Measurements from ENCODE around the gene TEAD4. TPM values are rescaled to one million over a fixed set of nuclear protein-coding genes. Genes with fewer than 3 reads are reported as not detected.

The TEAD4 gene
- total RNA-seq, 1 donor from 2014 or later, result 10.8 TPM

DNA sequence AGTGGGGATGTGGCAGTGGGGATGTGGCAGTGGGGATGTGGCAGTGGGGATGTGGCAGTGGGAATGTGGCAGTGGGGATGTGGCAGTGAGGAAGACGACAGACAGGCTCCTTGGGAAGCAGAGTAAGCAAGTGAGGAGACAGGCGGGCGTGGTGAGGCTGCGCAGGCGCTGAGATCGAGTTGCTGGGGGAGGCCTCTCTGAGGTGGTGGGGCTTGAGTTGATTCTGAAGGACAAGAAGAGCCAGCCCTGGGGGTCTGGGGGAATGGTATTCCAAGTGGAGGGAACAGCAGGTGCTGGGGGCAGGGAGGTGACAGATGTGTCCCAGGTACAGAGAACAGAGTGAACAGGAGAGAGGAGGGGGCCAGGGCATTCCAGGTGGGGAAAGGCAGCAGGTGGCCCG is 84.2 kb downstream of the TEAD4 start:
- H3K4me3 Mint-ChIP-seq, result no peak overlapping the region
- no peak overlapping the region for H3K27ac Mint-ChIP-seq
- H3K9me3 Mint-ChIP-seq, result no peaks in the 10 kb centered on the region
- peaks cover 6% of the 10 kb centered on the region for H3K27me3 Mint-ChIP-seq
- no peak for DNase-seq (ENCODE audit: extremely low spot score, unreplicated experiment)
- H3K36me3 Mint-ChIP-seq, result peaks cover 3% of the 10 kb centered on the region
- H3K4me1 Mint-ChIP-seq (ENCODE audit: unreplicated experiment), result no peaks in the 10 kb centered on the region
- TF ChIP-seq, protein P1, sequence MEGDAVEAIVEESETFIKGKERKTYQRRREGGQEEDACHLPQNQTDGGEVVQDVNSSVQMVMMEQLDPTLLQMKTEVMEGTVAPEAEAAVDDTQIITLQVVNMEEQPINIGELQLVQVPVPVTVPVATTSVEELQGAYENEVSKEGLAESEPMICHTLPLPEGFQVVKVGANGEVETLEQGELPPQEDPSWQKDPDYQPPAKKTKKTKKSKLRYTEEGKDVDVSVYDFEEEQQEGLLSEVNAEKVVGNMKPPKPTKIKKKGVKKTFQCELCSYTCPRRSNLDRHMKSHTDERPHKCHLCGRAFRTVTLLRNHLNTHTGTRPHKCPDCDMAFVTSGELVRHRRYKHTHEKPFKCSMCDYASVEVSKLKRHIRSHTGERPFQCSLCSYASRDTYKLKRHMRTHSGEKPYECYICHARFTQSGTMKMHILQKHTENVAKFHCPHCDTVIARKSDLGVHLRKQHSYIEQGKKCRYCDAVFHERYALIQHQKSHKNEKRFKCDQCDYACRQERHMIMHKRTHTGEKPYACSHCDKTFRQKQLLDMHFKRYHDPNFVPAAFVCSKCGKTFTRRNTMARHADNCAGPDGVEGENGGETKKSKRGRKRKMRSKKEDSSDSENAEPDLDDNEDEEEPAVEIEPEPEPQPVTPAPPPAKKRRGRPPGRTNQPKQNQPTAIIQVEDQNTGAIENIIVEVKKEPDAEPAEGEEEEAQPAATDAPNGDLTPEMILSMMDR (conservative IDR thresholded peaks at IDR 0.05), result no peak

DNA sequence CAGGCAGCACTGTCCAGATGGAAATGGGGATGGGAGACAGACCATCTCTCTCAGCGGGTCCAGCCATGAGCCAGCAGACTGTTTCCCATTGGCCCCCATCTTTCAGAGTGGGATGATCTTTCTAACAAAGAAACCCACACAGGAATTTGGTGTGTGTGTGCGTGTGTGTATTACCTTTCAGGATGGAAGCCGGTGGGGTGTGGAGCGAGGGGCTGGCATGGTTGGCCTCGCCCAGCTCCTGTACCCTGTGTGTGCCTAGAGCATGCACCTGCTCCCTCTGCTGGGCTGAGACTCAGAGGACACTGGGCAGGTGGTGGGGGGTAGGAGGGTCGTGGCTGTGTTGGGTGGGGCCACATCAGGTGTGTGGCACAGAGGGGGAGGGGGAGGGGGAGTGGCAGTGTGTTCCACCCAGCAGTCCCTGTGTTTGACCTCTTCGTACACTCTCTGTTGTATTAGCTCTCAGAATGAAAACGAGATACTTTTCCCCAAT is 85.0 kb downstream of the TEAD4 start:
- Mint-ChIP-seq H3K27me3 (peaks cover 8% of the 10 kb centered on the region), H3K36me3 (no peaks in the 10 kb centered on the region), H3K9me3 (no peaks in the 10 kb centered on the region)

DNA sequence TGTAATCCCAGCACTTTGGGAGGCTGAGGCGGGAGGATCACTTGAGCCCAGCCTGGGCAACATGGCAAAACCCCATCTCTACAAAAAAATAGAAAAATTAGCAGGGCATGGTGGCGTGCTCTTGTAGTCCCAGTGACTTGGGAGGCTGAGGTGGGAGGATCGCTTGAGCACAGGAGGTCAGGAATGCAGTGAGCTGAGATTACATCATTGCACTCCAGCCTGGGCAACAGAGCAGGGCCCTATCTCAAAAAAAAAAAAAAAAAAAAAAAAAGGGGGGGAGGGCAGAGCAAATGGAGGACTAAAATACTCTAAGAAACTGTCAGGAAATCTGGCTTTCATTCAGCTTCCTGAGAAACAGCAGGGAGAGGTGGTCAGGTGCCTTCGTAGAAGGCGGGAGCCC is 86.3 kb downstream of the TEAD4 start:
- no peaks in the 10 kb centered on the region for H3K9me3 Mint-ChIP-seq
- DNase-seq (ENCODE audit: extremely low spot score, unreplicated experiment), result no peak
- TF ChIP-seq, protein P1 (conservative IDR thresholded peaks at IDR 0.05), result no peak
- H3K27me3 Mint-ChIP-seq, result peaks cover 19% of the 10 kb centered on the region
- H3K4me3 Mint-ChIP-seq, result no peak overlapping the region
- no peaks in the 10 kb centered on the region for H3K4me1 Mint-ChIP-seq (ENCODE audit: unreplicated experiment)
- H3K36me3 Mint-ChIP-seq, result no peaks in the 10 kb centered on the region
- no peak overlapping the region for H3K27ac Mint-ChIP-seq

More for the DNA sequence above, 85.0 kb downstream of the TEAD4 start:
- H3K4me3 Mint-ChIP-seq, result no peak overlapping the region
- TF ChIP-seq, protein P1 (conservative IDR thresholded peaks at IDR 0.05), result no peak
- DNase-seq (ENCODE audit: extremely low spot score, unreplicated experiment), result no peak
- H3K27ac Mint-ChIP-seq, result no peak overlapping the region
- H3K4me1 Mint-ChIP-seq (ENCODE audit: unreplicated experiment), result no peaks in the 10 kb centered on the region

DNA sequence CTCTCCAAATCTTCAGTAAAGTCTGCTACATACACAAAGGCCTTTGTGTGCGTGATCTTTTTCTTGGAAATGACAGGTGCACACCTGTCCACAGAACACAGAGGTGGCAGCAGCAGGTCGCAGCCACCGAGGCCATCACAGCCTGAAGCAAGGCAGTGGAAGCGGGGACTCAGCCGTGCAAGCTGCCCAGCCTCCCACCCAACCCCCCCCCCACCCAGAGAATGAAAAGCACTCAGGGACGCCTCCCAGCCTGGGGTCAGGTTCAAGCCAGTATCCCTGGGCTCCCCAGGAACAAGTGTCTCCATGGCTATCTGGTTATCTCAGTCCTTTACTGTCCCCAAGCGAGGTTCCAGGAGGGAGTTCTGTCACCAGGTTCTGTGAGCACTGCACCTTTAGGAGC is 86.8 kb downstream of the TEAD4 start:
- no peak for DNase-seq (ENCODE audit: extremely low spot score, unreplicated experiment)
- Mint-ChIP-seq H3K4me1 (ENCODE audit: unreplicated experiment) (no peaks in the 10 kb centered on the region), H3K27me3 (peaks cover 19% of the 10 kb centered on the region), H3K36me3 (no peaks in the 10 kb centered on the region), H3K27ac (no peak overlapping the region), H3K9me3 (no peaks in the 10 kb centered on the region), H3K4me3 (no peak overlapping the region)
- TF ChIP-seq, protein P1 (conservative IDR thresholded peaks at IDR 0.05), result no peak

DNA sequence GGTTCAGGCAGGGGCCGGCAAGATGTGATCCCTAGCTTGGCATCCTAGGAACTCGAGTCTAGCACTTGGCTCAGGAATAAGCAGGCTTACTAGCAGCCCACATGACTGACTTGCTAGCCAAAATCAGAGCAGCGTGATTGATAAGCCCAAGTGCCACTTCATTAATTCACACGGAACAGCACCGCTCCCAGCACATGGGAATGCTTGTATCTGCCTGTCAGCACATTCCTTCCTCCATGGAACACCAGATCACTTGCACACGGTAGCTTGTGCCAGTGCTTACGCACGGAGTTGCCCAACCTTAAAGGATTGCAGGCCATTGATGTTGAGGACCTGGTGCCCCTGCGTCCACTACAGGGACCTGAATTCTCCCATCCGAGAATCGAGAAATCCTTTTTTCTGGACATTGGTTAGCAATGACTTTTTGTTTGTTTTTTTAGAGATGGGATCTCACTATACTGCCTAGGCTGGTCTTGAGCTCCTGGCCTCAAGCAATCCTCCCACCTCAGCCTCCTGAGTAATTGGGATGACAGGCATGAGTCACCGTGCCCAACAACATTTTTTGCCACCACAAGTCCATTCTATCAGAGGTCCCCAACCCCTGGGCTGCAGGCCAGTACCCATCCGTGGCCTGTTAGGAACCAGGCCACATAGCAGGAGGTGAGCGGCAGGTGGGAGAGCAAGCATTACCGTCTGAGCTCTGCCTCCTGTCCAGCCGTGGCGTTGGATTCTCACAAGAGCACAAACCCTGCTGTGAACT is 87.4 kb downstream of the TEAD4 start:
- no peak overlapping the region for H3K27ac Mint-ChIP-seq
- H3K27me3 Mint-ChIP-seq, result peaks cover 22% of the 10 kb centered on the region
- H3K9me3 Mint-ChIP-seq, result no peaks in the 10 kb centered on the region
- TF ChIP-seq, protein P1 (conservative IDR thresholded peaks at IDR 0.05), result no peak
- H3K4me3 Mint-ChIP-seq, result no peak overlapping the region
- no peaks in the 10 kb centered on the region for H3K36me3 Mint-ChIP-seq
- no peaks in the 10 kb centered on the region for H3K4me1 Mint-ChIP-seq (ENCODE audit: unreplicated experiment)
- no peak for DNase-seq (ENCODE audit: extremely low spot score, unreplicated experiment)
